AG09319 (cell line): ENCODE measurements around the gene ATP1A2.
A peak's percentile ranks its signal among the peaks of the same experiment; 100 is the strongest.

Source experiments
- DNase-seq: peaks from one replicate; pipeline ENCODE4 v3.0.0-alpha.2; 2010; ENCODE audit warnings: low read depth; ENCODE audit errors: extremely low read depth
- TF ChIP-seq, protein P1 (sequence below): IDR thresholded peaks from 2 replicates; pipeline ENCODE4 v1.5.1; 2011; ENCODE audit warnings: low read depth, mild to moderate bottlenecking, inconsistent platforms, low read length, moderate library complexity

Gene ATP1A2

GRCh38 chr1:160146107-160146506, 30.5 kb downstream of the ATP1A2 start:
- TF ChIP-seq, protein P1, sequence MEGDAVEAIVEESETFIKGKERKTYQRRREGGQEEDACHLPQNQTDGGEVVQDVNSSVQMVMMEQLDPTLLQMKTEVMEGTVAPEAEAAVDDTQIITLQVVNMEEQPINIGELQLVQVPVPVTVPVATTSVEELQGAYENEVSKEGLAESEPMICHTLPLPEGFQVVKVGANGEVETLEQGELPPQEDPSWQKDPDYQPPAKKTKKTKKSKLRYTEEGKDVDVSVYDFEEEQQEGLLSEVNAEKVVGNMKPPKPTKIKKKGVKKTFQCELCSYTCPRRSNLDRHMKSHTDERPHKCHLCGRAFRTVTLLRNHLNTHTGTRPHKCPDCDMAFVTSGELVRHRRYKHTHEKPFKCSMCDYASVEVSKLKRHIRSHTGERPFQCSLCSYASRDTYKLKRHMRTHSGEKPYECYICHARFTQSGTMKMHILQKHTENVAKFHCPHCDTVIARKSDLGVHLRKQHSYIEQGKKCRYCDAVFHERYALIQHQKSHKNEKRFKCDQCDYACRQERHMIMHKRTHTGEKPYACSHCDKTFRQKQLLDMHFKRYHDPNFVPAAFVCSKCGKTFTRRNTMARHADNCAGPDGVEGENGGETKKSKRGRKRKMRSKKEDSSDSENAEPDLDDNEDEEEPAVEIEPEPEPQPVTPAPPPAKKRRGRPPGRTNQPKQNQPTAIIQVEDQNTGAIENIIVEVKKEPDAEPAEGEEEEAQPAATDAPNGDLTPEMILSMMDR, result no peak
- no peak for DNase-seq

GRCh38 chr1:160148121-160148520, 32.6 kb downstream of the ATP1A2 start:
- no peak for DNase-seq
- TF ChIP-seq, protein P1, result no peak

GRCh38 chr1:160149233-160149632, 33.7 kb downstream of the ATP1A2 start:
- TF ChIP-seq, protein P1, result no peak
- DNase-seq, result no peak

- TF ChIP-seq, protein P1, result no peak
- DNase-seq, result peak; percentile 50
Measured at GRCh38 chr1:160149716-160150115, 34.2 kb downstream of the ATP1A2 start.

DNA sequence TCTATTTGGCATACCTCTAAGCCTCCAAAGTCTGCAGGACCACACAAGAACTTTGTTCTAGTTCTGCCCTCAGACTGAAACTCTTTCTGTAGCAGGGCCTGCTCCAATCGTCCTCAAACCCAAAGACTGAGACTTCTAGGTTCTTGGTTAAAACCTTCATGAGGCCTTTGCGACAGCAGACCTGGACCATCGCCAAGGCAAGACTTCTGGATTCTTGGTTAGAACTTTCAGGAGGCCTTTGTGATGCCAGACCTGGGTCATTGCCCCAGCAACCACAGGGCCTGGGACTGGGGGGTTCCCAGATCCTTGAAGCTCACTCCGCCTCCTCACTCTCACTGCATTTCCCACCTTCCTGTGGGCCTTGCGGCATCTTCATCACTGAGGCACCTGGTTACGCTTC, 35.7 kb downstream of the ATP1A2 start, which contains the start of gene ATP1A4:
ATP1A4 (plus strand) TSS at position 301 of the 400 bp plus-strand sequence. CDS start 438 bp downstream, outside the sequence.
- no peak for DNase-seq
- TF ChIP-seq, protein P1, result no peak

DNA sequence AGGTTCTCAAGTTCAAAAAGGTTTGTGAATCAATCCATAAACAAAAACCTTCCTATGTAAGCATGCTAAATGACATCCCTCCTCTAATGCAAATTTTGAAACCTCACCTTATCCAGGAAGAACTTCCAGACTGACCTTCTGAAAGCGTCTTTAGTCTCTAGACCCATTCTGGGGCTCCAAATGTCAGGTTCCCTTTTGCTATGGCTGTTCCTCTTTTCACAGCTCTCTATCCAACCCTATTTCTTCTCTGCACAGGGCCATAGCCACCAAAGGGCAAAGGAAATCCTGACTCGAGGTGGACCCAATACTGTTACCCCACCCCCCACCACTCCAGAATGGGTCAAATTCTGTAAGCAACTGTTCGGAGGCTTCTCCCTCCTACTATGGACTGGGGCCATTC, 39.2 kb downstream of the ATP1A2 start:
- TF ChIP-seq, protein P1, result no peak

GRCh38 chr1:160156361-160156760, 40.8 kb downstream of the ATP1A2 start:
- DNase-seq, result no peak
- TF ChIP-seq, protein P1, result no peak

More for the DNA sequence above, 39.2 kb downstream of the ATP1A2 start:
- DNase-seq, result no peak
